H9 (cell line): ENCODE data around the gene HORMAD2. TPM values are rescaled to one million over a fixed set of nuclear protein-coding genes. Genes with fewer than 3 reads are reported as not detected.

Experiments used
- DNase-seq: peaks from one replicate; pipeline ENCODE4 v3.0.0-alpha.2; 2017
- H2AFZ ChIP-seq: one replicate; pipeline ENCODE4 v1.6.1; 2013; ENCODE audit warnings: mild to moderate bottlenecking, low read length, control low read depth, moderate library complexity
- H2AK5ac ChIP-seq: 2 replicates; pipeline ENCODE4 v1.6.1; 2013; ENCODE audit warnings: low read length, control low read depth, mixed read lengths; ENCODE audit not compliant: insufficient read length
- H2BK120ac ChIP-seq: one replicate; pipeline ENCODE4 v1.6.1; 2013; ENCODE audit warnings: low read depth, mild to moderate bottlenecking, low read length, control low read depth, inconsistent platforms; ENCODE audit not compliant: poor library complexity, severe bottlenecking
- H2BK12ac ChIP-seq: 2 replicates; pipeline ENCODE4 v1.6.1; 2013; ENCODE audit warnings: low read length, control low read depth, mixed read lengths, low read depth; ENCODE audit not compliant: insufficient read length
- H2BK15ac ChIP-seq: 2 replicates; pipeline ENCODE4 v1.6.1; 2013; ENCODE audit warnings: low read depth, low read length, control low read depth
- H2BK20ac ChIP-seq: one replicate; pipeline ENCODE4 v1.6.1; 2013; ENCODE audit warnings: low read depth, mild to moderate bottlenecking, low read length, control low read depth, inconsistent platforms; ENCODE audit not compliant: poor library complexity, severe bottlenecking
- H2BK5ac ChIP-seq: 2 replicates; pipeline ENCODE4 v1.6.1; 2013; ENCODE audit warnings: low read length, control low read depth, mixed read lengths; ENCODE audit not compliant: insufficient read length
- H3K14ac ChIP-seq: 2 replicates; pipeline ENCODE4 v1.6.1; 2013; ENCODE audit warnings: low read length, control low read depth; ENCODE audit not compliant: insufficient read depth
- H3K18ac ChIP-seq: 2 replicates; pipeline ENCODE4 v1.6.1; 2013; ENCODE audit warnings: low read depth, mild to moderate bottlenecking, mixed read lengths, low read length, control low read depth; ENCODE audit not compliant: insufficient read length
- H3K23ac ChIP-seq: 2 replicates; pipeline ENCODE4 v1.6.1; 2013; ENCODE audit warnings: low read length, control low read depth, mixed read lengths, low read depth; ENCODE audit not compliant: insufficient read length
- H3K23me2 ChIP-seq: 2 replicates; pipeline ENCODE4 v1.6.1; 2013; ENCODE audit warnings: low read depth, mild to moderate bottlenecking, mixed read lengths, low read length, control low read depth; ENCODE audit not compliant: insufficient read length, poor library complexity, severe bottlenecking
- H3K27ac ChIP-seq: 2 replicates; pipeline ENCODE4 v1.5.1; 2013; ENCODE audit warnings: low read length, control low read depth, mixed read lengths, low read depth; ENCODE audit not compliant: insufficient read length
- H3K27me3 ChIP-seq: 2 replicates; pipeline ENCODE4 v1.6.1; 2013; ENCODE audit warnings: low read length, control low read depth, inconsistent platforms; ENCODE audit not compliant: insufficient read depth
- H3K4ac ChIP-seq: 2 replicates; pipeline ENCODE4 v1.6.1; 2013; ENCODE audit warnings: low read depth, mild to moderate bottlenecking, control low read depth, inconsistent platforms, low read length, moderate library complexity
- H3K4me1 ChIP-seq: 2 replicates; pipeline ENCODE4 v1.6.1; 2013; ENCODE audit warnings: low read length, control low read depth, inconsistent platforms; ENCODE audit not compliant: insufficient read depth
- H3K4me2 ChIP-seq: 2 replicates; pipeline ENCODE4 v1.6.1; 2013; ENCODE audit warnings: low read length, control low read depth, mixed read lengths; ENCODE audit not compliant: insufficient read length, insufficient read depth
- H3K56ac ChIP-seq: 2 replicates; pipeline ENCODE4 v1.6.1; 2013; ENCODE audit warnings: low read depth, mild to moderate bottlenecking, mixed read lengths, low read length, control low read depth; ENCODE audit not compliant: insufficient read length
- H3K79me1 ChIP-seq: 2 replicates; pipeline ENCODE4 v1.6.1; 2013; ENCODE audit warnings: low read depth, mild to moderate bottlenecking, moderate library complexity, low read length, control low read depth, inconsistent platforms; ENCODE audit not compliant: insufficient read depth, poor library complexity, severe bottlenecking
- H3K79me2 ChIP-seq: 2 replicates; pipeline ENCODE4 v1.6.1; 2013; ENCODE audit warnings: low read length, control low read depth, inconsistent platforms; ENCODE audit not compliant: insufficient read depth
- H3K9ac ChIP-seq: 2 replicates; pipeline ENCODE4 v1.6.1; 2013; ENCODE audit warnings: low read length, control low read depth, mixed read lengths; ENCODE audit not compliant: insufficient read length; ENCODE audit errors: extremely low read depth
- H3K9me3 ChIP-seq: one replicate; pipeline ENCODE4 v1.6.1; 2013; ENCODE audit warnings: low read depth, low read length, inconsistent platforms; ENCODE audit not compliant: control insufficient read depth
- H3T11ph ChIP-seq: one replicate; pipeline ENCODE4 v1.6.1; 2013; ENCODE audit warnings: mild to moderate bottlenecking, low read length, control low read depth, inconsistent platforms
- H4K20me1 ChIP-seq: one replicate; pipeline ENCODE4 v1.6.1; 2013; ENCODE audit not compliant: control insufficient read depth, insufficient read length, insufficient read depth
- H4K5ac ChIP-seq: 2 replicates; pipeline ENCODE4 v1.6.1; 2013; ENCODE audit warnings: low read depth, mild to moderate bottlenecking, mixed read lengths, low read length, control low read depth; ENCODE audit not compliant: insufficient read length
- H4K8ac ChIP-seq: replicated peaks from 2 replicates; pipeline ENCODE4 v1.6.1; 2013; ENCODE audit warnings: low read length, control low read depth, mixed read lengths, low read depth; ENCODE audit not compliant: insufficient read length
- H4K91ac ChIP-seq: 2 replicates; pipeline ENCODE4 v1.6.1; 2013; ENCODE audit warnings: low read depth, mild to moderate bottlenecking, moderate library complexity, mixed read lengths, low read length, control low read depth; ENCODE audit not compliant: insufficient read length
- H3K27ac Mint-ChIP-seq, 3 experiments: 2 replicates in 2 of 3; 3 replicates in 1 of 3; pipeline ENCODE4 v1.8.0; 2020 to 2021; ENCODE audit warnings: mixed read lengths in 3 of 3, mild to moderate bottlenecking in 1 of 3, moderate library complexity in 1 of 3
- H3K27me3 Mint-ChIP-seq: 2 replicates; pipeline ENCODE4 v1.8.0; 2021; ENCODE audit warnings: low read depth, mild to moderate bottlenecking, moderate library complexity, mixed read lengths
- H3K36me3 Mint-ChIP-seq, 3 experiments: 2 replicates in 2 of 3; 3 replicates in 1 of 3; pipeline ENCODE4 v1.8.0; 2020 to 2021; ENCODE audit warnings: low read depth in 3 of 3, mixed read lengths in 3 of 3; ENCODE audit not compliant: insufficient read depth in 1 of 3
- H3K4me1 Mint-ChIP-seq, 2 experiments: 2 replicates each; pipeline ENCODE4 v1.8.0; 2020; ENCODE audit warnings: mixed read lengths in 2 of 2
- H3K4me3 Mint-ChIP-seq, 2 experiments: 2 replicates in 1 of 2; 3 replicates in 1 of 2; pipeline ENCODE4 v1.8.0; 2020 to 2021; ENCODE audit warnings: mild to moderate bottlenecking in 2 of 2, mixed read lengths in 2 of 2, moderate library complexity in 1 of 2
- H3K9me3 Mint-ChIP-seq, 2 experiments: 2 replicates in 1 of 2; 3 replicates in 1 of 2; pipeline ENCODE4 v1.8.0; 2020; ENCODE audit warnings: mild to moderate bottlenecking in 2 of 2, mixed read lengths in 2 of 2, moderate library complexity in 1 of 2
- total RNA-seq: library from RNA; stranded (reverse); gene quantifications from 2 replicates; pipeline ENCODE4 v1.2.1, GENCODE V29; 2021
- TF ChIP-seq, protein P1 (sequence below): fragments of 200-600 bp; sonication (generic); conservative IDR thresholded peaks from 3 replicates; pipeline ENCODE4 v1.8.0; 2021; ENCODE audit warnings: antibody characterized with exemption, mild to moderate bottlenecking

Gene HORMAD2
- total RNA-seq, 1 experiment from 2014 or later = not detected

DNA sequence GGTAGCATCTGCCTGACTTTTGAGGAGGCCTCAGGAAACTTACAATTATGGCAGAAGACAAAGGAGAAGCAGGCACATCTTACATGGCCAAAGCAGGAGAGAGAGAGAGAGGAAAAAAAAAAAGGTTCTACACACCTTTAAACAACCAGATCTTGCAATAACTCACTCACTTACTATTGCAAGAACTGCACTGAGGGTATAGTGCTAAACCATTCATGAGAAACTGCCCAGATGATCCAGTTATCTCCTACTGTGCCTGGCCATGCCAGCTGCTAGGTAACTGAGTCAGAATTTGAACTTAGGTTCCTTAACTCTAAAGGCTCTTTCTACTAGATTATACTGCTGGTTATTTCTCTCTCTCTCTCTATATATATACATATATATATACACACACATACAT lies 7.3 kb downstream of the HORMAD2 start:
- H3K27ac Mint-ChIP-seq = no peak overlapping the region

More for the DNA sequence above, 7.3 kb downstream of the HORMAD2 start:
- no peaks in the 10 kb centered on the region for H3K79me1 ChIP-seq
- H2AFZ ChIP-seq = no peak overlapping the region
- H4K5ac ChIP-seq = no peak overlapping the region
- H3K23ac ChIP-seq = no peak overlapping the region
- H3K9me3 ChIP-seq = no peaks in the 10 kb centered on the region
- no peak overlapping the region for H3K56ac ChIP-seq
- H3K27me3 Mint-ChIP-seq = peaks cover under 1% of the 10 kb centered on the region; the same call in 1 of the 2 replicates
- TF ChIP-seq, protein P1, sequence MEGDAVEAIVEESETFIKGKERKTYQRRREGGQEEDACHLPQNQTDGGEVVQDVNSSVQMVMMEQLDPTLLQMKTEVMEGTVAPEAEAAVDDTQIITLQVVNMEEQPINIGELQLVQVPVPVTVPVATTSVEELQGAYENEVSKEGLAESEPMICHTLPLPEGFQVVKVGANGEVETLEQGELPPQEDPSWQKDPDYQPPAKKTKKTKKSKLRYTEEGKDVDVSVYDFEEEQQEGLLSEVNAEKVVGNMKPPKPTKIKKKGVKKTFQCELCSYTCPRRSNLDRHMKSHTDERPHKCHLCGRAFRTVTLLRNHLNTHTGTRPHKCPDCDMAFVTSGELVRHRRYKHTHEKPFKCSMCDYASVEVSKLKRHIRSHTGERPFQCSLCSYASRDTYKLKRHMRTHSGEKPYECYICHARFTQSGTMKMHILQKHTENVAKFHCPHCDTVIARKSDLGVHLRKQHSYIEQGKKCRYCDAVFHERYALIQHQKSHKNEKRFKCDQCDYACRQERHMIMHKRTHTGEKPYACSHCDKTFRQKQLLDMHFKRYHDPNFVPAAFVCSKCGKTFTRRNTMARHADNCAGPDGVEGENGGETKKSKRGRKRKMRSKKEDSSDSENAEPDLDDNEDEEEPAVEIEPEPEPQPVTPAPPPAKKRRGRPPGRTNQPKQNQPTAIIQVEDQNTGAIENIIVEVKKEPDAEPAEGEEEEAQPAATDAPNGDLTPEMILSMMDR = no peak
- H3K27me3 ChIP-seq = no peaks in the 10 kb centered on the region
- H3K36me3 Mint-ChIP-seq = no peaks in the 10 kb centered on the region
- H3K27ac ChIP-seq = no peak overlapping the region
- H3K4me2 ChIP-seq = no peak overlapping the region
- no peak overlapping the region for H3K4ac ChIP-seq
- H2BK120ac ChIP-seq = no peak overlapping the region
- no peak overlapping the region for H2BK12ac ChIP-seq
- H3K4me3 Mint-ChIP-seq = no peak overlapping the region
- H2AK5ac ChIP-seq = no peak overlapping the region
- no peak overlapping the region for H4K8ac ChIP-seq
- H3K9ac ChIP-seq = no peak overlapping the region
- H3K14ac ChIP-seq = no peak overlapping the region
- H3K4me1 ChIP-seq = no peaks in the 10 kb centered on the region
- no peaks in the 10 kb centered on the region for H3K4me1 Mint-ChIP-seq
- H4K20me1 ChIP-seq = no peaks in the 10 kb centered on the region
- H3K79me2 ChIP-seq = no peaks in the 10 kb centered on the region
- H3K23me2 ChIP-seq = no peaks in the 10 kb centered on the region
- H3K9me3 Mint-ChIP-seq = peaks cover 0 to 3% of the 10 kb centered on the region in 2 experiments; a peak in 4 of 5 replicates
- H2BK5ac ChIP-seq = no peak overlapping the region
- H2BK15ac ChIP-seq = no peak overlapping the region
- no peak overlapping the region for H3K18ac ChIP-seq
- no peak overlapping the region for H2BK20ac ChIP-seq
- no peak overlapping the region for H3T11ph ChIP-seq
- DNase-seq = no peak
- no peak overlapping the region for H4K91ac ChIP-seq
